Measurements from ENCODE around the gene HECTD3.

The HECTD3 gene

DNA sequence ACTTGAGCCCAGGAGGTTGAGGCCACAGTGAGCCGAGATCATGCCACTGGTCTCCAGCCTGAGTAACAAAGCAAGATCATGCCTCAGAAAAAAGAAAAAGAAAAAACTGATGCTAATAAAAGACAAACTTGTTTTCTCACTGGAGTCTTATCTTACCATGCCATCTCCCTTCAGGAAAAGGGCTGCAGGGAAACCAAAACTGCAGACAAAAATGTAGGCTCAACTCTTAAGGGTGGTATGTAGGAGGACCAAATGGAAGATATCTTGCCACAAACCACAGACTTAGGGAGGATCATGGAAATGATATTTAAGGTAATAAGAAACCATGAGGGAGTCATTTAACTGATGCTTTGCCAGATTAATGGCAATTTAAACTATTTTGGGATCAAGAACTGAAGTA is 33.8 kb upstream of the HECTD3 start:
- Histone ChIP-seq H3K4me3 (ENCODE audit: low read depth, low read length) (no peak overlapping the region), H3K36me3 (no peaks in the 10 kb centered on the region), H3K27me3 (no peaks in the 10 kb centered on the region), H3K4me1 (no peaks in the 10 kb centered on the region), H3K9me3 (no peaks in the 10 kb centered on the region)
- TF ChIP-seq, protein P1, sequence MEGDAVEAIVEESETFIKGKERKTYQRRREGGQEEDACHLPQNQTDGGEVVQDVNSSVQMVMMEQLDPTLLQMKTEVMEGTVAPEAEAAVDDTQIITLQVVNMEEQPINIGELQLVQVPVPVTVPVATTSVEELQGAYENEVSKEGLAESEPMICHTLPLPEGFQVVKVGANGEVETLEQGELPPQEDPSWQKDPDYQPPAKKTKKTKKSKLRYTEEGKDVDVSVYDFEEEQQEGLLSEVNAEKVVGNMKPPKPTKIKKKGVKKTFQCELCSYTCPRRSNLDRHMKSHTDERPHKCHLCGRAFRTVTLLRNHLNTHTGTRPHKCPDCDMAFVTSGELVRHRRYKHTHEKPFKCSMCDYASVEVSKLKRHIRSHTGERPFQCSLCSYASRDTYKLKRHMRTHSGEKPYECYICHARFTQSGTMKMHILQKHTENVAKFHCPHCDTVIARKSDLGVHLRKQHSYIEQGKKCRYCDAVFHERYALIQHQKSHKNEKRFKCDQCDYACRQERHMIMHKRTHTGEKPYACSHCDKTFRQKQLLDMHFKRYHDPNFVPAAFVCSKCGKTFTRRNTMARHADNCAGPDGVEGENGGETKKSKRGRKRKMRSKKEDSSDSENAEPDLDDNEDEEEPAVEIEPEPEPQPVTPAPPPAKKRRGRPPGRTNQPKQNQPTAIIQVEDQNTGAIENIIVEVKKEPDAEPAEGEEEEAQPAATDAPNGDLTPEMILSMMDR (IDR thresholded peaks at IDR 0.05; ENCODE audit: low read depth, low read length): no peak
- DNase-seq: no peak

DNA sequence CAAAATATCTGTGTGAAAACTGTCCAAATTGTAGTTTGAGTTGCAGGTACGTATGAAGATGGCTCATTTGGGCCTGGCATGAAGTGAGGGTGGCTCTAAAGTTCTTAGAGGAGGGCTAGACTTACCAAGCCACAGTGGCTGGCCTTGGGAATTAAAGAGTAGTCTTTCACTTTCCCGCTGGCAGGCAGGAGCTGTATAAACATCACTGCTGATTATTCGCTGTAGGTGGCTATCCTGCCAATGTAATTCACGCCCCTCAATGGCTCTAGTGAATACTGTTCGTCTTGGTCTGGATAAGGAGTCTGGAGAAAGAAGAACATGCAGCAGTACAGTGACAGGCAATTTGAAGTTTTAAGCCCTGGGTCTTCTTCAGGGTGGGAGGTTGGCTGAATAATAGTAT is 32.0 kb upstream of the HECTD3 start:
- H3K4me1 ChIP-seq: no peaks in the 10 kb centered on the region
- TF ChIP-seq, protein P1 (IDR thresholded peaks at IDR 0.05; ENCODE audit: low read depth, low read length): no peak
- H3K36me3 ChIP-seq: no peaks in the 10 kb centered on the region
- no peak overlapping the region for H3K4me3 ChIP-seq (ENCODE audit: low read depth, low read length)
- H3K27me3 ChIP-seq: no peaks in the 10 kb centered on the region
- no peaks in the 10 kb centered on the region for H3K9me3 ChIP-seq
- no peak for DNase-seq

DNA sequence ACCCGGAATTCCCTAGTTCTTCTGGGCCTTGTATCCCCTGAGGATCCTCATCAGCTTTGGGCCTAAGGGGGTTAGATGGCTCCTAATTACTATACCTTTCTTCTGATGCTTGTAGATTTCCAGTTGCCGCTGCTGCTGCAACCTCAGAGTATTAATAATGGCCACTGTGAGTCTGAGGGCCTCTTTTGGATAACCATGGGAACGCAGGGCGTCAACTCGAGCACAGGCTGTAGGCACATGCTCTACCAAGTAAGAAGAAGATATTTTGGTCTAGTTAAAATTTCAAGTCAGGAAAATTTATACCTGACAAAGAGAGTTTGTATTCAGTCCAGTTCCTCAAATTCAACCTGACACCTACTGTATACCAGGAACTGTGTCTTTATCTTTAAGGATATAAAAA is 29.2 kb upstream of the HECTD3 start:
- Histone ChIP-seq H3K36me3 (no peaks in the 10 kb centered on the region), H3K27me3 (no peaks in the 10 kb centered on the region), H3K4me1 (no peaks in the 10 kb centered on the region), H3K4me3 (ENCODE audit: low read depth, low read length) (no peak overlapping the region), H3K9me3 (no peaks in the 10 kb centered on the region)
- TF ChIP-seq, protein P1 (IDR thresholded peaks at IDR 0.05; ENCODE audit: low read depth, low read length): no peak
- no peak for DNase-seq

DNA sequence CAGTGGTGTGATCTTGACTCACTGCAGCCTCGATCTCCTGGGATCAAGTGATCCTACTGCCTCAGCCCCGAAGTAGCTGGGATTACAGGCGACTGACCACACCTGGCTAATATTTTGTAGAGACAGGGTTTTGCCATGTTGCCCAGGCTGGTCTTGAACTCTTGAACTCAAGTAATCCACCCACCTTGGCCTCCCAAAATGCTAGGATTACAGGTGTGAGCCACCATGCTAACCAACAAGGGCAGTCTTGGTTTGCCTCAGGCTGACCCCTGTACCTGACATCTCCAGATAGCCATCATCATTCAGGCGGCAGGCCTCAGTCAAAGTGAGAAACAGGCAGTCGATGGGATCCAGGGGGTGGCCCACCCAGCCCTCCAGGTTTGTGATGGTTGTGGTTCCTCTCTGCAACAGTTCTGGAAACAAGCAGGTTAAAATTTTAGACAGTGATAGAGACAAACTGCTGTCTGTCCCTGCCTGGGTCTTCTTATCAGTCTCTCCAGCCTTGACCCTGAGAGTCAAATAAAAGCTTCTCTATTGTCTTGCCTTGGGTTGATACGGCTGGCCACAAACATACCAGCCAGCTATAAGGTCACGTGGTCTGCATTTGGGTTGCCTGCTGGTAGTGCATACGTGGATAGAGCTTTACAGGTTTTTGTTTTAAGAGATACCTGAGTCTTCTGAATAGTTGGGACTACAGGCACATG is 27.7 kb upstream of the HECTD3 start:
- no peaks in the 10 kb centered on the region for H3K9me3 ChIP-seq
- H3K27me3 ChIP-seq: no peaks in the 10 kb centered on the region
- H3K4me1 ChIP-seq: no peaks in the 10 kb centered on the region
- TF ChIP-seq, protein P1 (IDR thresholded peaks at IDR 0.05; ENCODE audit: low read depth, low read length): no peak
- H3K4me3 ChIP-seq (ENCODE audit: low read depth, low read length): no peak overlapping the region
- DNase-seq: no peak
- H3K36me3 ChIP-seq: no peaks in the 10 kb centered on the region

DNA sequence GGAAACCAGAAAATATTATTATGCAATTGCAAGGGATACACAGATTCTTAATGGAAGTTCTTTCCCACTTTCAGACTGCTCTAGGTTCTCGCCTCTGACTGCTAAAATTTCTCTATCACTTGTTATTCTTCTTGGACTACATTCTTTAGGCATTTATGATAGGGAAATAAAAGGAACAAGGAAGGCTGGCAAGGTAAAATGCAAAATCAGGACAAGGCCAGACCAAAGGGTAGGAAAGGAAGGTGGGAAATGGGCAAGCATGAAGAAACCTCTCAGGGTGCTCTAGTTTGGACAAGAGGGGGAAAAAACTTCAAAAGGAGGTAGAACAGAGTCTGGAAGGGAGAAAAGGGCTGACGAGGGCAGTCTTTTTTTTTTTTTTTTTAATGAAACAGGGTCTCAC is 27.1 kb upstream of the HECTD3 start:
- no peaks in the 10 kb centered on the region for H3K36me3 ChIP-seq
- H3K4me1 ChIP-seq: no peaks in the 10 kb centered on the region
- DNase-seq: no peak
- H3K27me3 ChIP-seq: no peaks in the 10 kb centered on the region
- H3K9me3 ChIP-seq: no peaks in the 10 kb centered on the region
- H3K4me3 ChIP-seq (ENCODE audit: low read depth, low read length): no peak overlapping the region
- TF ChIP-seq, protein P1 (IDR thresholded peaks at IDR 0.05; ENCODE audit: low read depth, low read length): no peak

DNA sequence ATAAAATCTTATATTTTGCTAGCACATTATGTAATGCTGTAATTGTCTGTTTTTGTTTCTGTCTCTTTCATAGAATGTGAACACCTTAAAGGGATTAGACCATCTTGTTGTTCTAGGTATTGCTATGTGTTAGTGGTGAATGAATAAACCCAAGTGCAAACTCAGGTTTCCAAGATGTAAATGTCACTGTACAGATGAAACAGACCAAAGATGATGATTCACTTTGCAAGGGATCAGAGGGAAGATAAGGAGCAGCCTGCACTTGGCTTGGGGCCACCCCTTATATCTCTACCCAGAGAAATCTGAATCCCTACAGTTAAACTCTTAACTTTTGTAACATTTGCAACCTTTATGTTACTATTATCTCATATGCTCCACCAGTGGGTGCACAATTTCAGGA is 26.3 kb upstream of the HECTD3 start:
- H3K9me3 ChIP-seq: no peaks in the 10 kb centered on the region
- H3K4me1 ChIP-seq: no peaks in the 10 kb centered on the region
- no peaks in the 10 kb centered on the region for H3K27me3 ChIP-seq
- DNase-seq: peak; percentile 8
- TF ChIP-seq, protein P1 (IDR thresholded peaks at IDR 0.05; ENCODE audit: low read depth, low read length): no peak
- no peak overlapping the region for H3K4me3 ChIP-seq (ENCODE audit: low read depth, low read length)
- no peaks in the 10 kb centered on the region for H3K36me3 ChIP-seq
